SH-SY5Y (cell line): ENCODE data around the gene UQCRQ.

Source experiments
- GATA2 ChIP-seq: IDR thresholded peaks from 2 replicates; pipeline ENCODE4 v1.6.1; 2011; ENCODE audit warnings: mild to moderate bottlenecking, low read depth, low read length
- GATA3 ChIP-seq: IDR thresholded peaks from 2 replicates; pipeline ENCODE4 v1.6.1; 2011; ENCODE audit warnings: low read depth, mild to moderate bottlenecking, low read length, moderate library complexity

DNA sequence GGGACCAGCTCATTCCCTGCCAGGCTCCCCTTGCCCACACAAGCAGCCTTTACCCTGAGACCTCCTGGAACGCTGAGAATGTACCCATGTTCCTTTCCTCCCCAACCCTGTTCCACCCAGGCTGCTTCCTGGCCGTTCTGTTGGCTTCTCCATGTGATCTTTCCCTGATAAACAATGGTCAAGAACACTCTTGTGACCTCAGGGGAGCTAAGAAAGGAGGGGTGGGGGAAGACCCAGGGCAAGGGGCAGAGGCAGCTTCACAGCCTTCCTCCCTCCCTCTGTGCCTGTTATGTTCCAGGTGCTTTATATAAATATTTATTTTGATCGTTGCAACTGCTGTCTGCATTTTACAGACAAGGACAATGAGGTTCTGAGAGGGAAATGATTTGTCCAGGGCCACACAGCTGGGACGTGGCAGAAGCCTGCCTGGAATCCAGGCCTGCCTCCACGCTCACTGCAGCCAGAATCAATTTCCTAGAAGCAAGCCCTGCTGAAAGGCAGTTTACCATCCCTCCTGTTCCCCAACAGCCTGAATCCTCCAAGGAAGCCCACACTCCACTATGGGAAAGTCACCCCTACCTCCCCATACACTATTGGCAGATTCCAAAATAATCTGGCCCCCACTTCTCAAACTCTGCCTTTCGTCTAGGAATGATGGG lies 39.9 kb upstream of the UQCRQ start:
- TF ChIP-seq GATA3 (no peak), GATA2 (no peak)
